ENCODE measurements around the gene PRKCA.

GRCh38 chr17:66308856-66309255, 6.4 kb downstream of the PRKCA start:
- TF ChIP-seq, protein P1, sequence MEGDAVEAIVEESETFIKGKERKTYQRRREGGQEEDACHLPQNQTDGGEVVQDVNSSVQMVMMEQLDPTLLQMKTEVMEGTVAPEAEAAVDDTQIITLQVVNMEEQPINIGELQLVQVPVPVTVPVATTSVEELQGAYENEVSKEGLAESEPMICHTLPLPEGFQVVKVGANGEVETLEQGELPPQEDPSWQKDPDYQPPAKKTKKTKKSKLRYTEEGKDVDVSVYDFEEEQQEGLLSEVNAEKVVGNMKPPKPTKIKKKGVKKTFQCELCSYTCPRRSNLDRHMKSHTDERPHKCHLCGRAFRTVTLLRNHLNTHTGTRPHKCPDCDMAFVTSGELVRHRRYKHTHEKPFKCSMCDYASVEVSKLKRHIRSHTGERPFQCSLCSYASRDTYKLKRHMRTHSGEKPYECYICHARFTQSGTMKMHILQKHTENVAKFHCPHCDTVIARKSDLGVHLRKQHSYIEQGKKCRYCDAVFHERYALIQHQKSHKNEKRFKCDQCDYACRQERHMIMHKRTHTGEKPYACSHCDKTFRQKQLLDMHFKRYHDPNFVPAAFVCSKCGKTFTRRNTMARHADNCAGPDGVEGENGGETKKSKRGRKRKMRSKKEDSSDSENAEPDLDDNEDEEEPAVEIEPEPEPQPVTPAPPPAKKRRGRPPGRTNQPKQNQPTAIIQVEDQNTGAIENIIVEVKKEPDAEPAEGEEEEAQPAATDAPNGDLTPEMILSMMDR (IDR thresholded peaks at IDR 0.05; ENCODE audit: extremely low read depth in 1 of 2, insufficient read depth in 1 of 2, low read depth in 1 of 2, low read length in 2 of 2) = no peak
- no peak for TF ChIP-seq POLR2AphosphoS5 (IDR thresholded peaks at IDR 0.05; ENCODE audit: insufficient read depth, low read depth, low read length)
- no peak for TF ChIP-seq EZH2 (IDR thresholded peaks at IDR 0.05; ENCODE audit: borderline replicate concordance, low read depth, low read length, severe bottlenecking)
- TF ChIP-seq POLR2A (IDR thresholded peaks at IDR 0.05; ENCODE audit: low read depth, low read length) = no peak
- TF ChIP-seq FOS (IDR thresholded peaks at IDR 0.05; ENCODE audit: borderline replicate concordance, insufficient read depth, low read length) = no peak
- TF ChIP-seq JUN (IDR thresholded peaks at IDR 0.05; ENCODE audit: borderline replicate concordance, insufficient read depth, insufficient read length, low read depth) = no peak
- no peak for TF ChIP-seq GATA2 (IDR thresholded peaks at IDR 0.05; ENCODE audit: insufficient read depth, insufficient read length, low read depth, low read length)
- TF ChIP-seq MYC (IDR thresholded peaks at IDR 0.05; ENCODE audit: low read depth, low read length) = no peak

Data from endothelial cell of umbilical vein (primary cell).